ES-I3 (cell line): ENCODE measurements around the gene SCGB1C1.
"Not testable (repeated sequence)": the region's sequence is repeated elsewhere in the genome, so short reads cannot be mapped to it uniquely, and the experiment has no call there.

Source experiments
- H3K36me3 ChIP-seq: 2 replicates; pipeline ENCODE4 v1.6.1; 2013; ENCODE audit warnings: mild to moderate bottlenecking, low read length, control low read depth, moderate library complexity; ENCODE audit not compliant: insufficient read depth
- H3K4me1 ChIP-seq: 2 replicates; pipeline ENCODE4 v1.6.1; 2013; ENCODE audit warnings: mild to moderate bottlenecking, control low read depth, low read length; ENCODE audit not compliant: insufficient read depth
- H3K9ac ChIP-seq: 2 replicates; pipeline ENCODE4 v1.6.1; 2013; ENCODE audit warnings: low read depth, mild to moderate bottlenecking, low read length, moderate library complexity
- H3K9me3 ChIP-seq: 2 replicates; pipeline ENCODE4 v1.6.1; 2013; ENCODE audit warnings: mild to moderate bottlenecking, low read length, moderate library complexity; ENCODE audit not compliant: control insufficient read depth, insufficient read depth

The SCGB1C1 gene

GRCh38 chr11:220641-221215 is 27.9 kb downstream of the SCGB1C1 start:
- H3K9ac ChIP-seq, H3K36me3 ChIP-seq, H3K9me3 ChIP-seq, H3K4me1 ChIP-seq: not testable (repeated sequence)

GRCh38 chr11:221539-221938 is 28.7 kb downstream of the SCGB1C1 start:
- no peaks in the 10 kb centered on the region for H3K4me1 ChIP-seq
- no peak overlapping the region for H3K9ac ChIP-seq
- H3K9me3 ChIP-seq = no peaks in the 10 kb centered on the region
- no peaks in the 10 kb centered on the region for H3K36me3 ChIP-seq

GRCh38 chr11:221998-222789 is 29.3 kb downstream of the SCGB1C1 start:
- Histone ChIP-seq H3K36me3 (no peaks in the 10 kb centered on the region), H3K9me3 (no peaks in the 10 kb centered on the region), H3K4me1 (no peaks in the 10 kb centered on the region), H3K9ac (no peak overlapping the region)

GRCh38 chr11:223026-223789 is 30.3 kb downstream of the SCGB1C1 start:
- no peak overlapping the region for H3K9ac ChIP-seq
- H3K4me1 ChIP-seq = no peaks in the 10 kb centered on the region
- no peaks in the 10 kb centered on the region for H3K9me3 ChIP-seq
- H3K36me3 ChIP-seq = no peaks in the 10 kb centered on the region

- Histone ChIP-seq H3K36me3 (no peaks in the 10 kb centered on the region), H3K9ac (no peak overlapping the region), H3K9me3 (no peaks in the 10 kb centered on the region), H3K4me1 (no peaks in the 10 kb centered on the region)
These were observed 31.0 kb downstream of the SCGB1C1 start for GRCh38 chr11:223884-224283.

GRCh38 chr11:224424-224823 is 31.5 kb downstream of the SCGB1C1 start:
- H3K9me3 ChIP-seq = no peaks in the 10 kb centered on the region
- H3K9ac ChIP-seq = no peak overlapping the region
- H3K36me3 ChIP-seq = no peaks in the 10 kb centered on the region
- no peaks in the 10 kb centered on the region for H3K4me1 ChIP-seq

GRCh38 chr11:225734-226453 is 33.0 kb downstream of the SCGB1C1 start:
- no peaks in the 10 kb centered on the region for H3K9me3 ChIP-seq
- no peaks in the 10 kb centered on the region for H3K36me3 ChIP-seq
- no peaks in the 10 kb centered on the region for H3K4me1 ChIP-seq
- H3K9ac ChIP-seq = no peak overlapping the region

- Histone ChIP-seq H3K36me3 (no peaks in the 10 kb centered on the region), H3K9ac (no peak overlapping the region), H3K9me3 (no peaks in the 10 kb centered on the region), H3K4me1 (no peaks in the 10 kb centered on the region)
These were observed 35.0 kb downstream of the SCGB1C1 start for GRCh38 chr11:227824-228379.

GRCh38 chr11:230431-230830 is 37.6 kb downstream of the SCGB1C1 start:
- Histone ChIP-seq H3K4me1 (no peaks in the 10 kb centered on the region), H3K9me3 (no peaks in the 10 kb centered on the region), H3K36me3 (no peaks in the 10 kb centered on the region), H3K9ac (no peak overlapping the region)

- H3K36me3 ChIP-seq = no peaks in the 10 kb centered on the region
- H3K9ac ChIP-seq = no peak overlapping the region
- H3K4me1 ChIP-seq = peaks cover under 1% of the 10 kb centered on the region; the same call in 1 of the 2 replicates
- H3K9me3 ChIP-seq = no peaks in the 10 kb centered on the region
These were observed 40.1 kb downstream of the SCGB1C1 start for GRCh38 chr11:232783-233565.

- Histone ChIP-seq H3K9me3 (no peaks in the 10 kb centered on the region), H3K4me1 (peaks cover 3% of the 10 kb centered on the region; the same call in 1 of the 2 replicates), H3K36me3 (peaks cover 4% of the 10 kb centered on the region; the same call in 1 of the 2 replicates), H3K9ac (peak overlapping the region; percentile 94; the same call in 1 of the 2 replicates)
These were observed 42.3 kb downstream of the SCGB1C1 start for GRCh38 chr11:235180-235579.

- H3K9ac ChIP-seq = peak overlapping the region; percentile 94
- H3K4me1 ChIP-seq = peaks cover 3% of the 10 kb centered on the region; the same call in 1 of the 2 replicates
- H3K36me3 ChIP-seq = peaks cover 4% of the 10 kb centered on the region; the same call in 1 of the 2 replicates
- H3K9me3 ChIP-seq = no peaks in the 10 kb centered on the region
These were observed 42.7 kb downstream of the SCGB1C1 start for GRCh38 chr11:235609-235996.

GRCh38 chr11:235997-236773 is 43.3 kb downstream of the SCGB1C1 start, which contains the start of gene SIRT3:
Gene SIRT3, minus strand, starts transcription at chr11:236342. Its CDS starts 14 bp downstream, at chr11:236328.
- Histone ChIP-seq H3K36me3 (peaks cover 4% of the 10 kb centered on the region; the same call in 1 of the 2 replicates), H3K9me3 (no peaks in the 10 kb centered on the region), H3K9ac (peak within 1 kb of the TSS; percentile 100), H3K4me1 (peaks cover 3% of the 10 kb centered on the region; the same call in 1 of the 2 replicates)
